H1 (cell line): ENCODE data around the gene LURAP1L. TPM values are rescaled to one million over a fixed set of nuclear protein-coding genes. Genes with fewer than 3 reads are reported as not detected.

Experiments
- CTCF ChIA-PET: fragments of 300-600 bp; sonication (Branson Sonifier 250); formaldehyde crosslinking; loops from one replicate; lab custom pipeline; 2021; ENCODE audit not compliant: partially characterized antibody; lab: Charles Lee
- POLR2A ChIA-PET: fragments of 300-600 bp; sonication (Branson Sonifier 250); formaldehyde crosslinking; loops from one replicate; lab custom pipeline; 2021; ENCODE audit warnings: inconsistent platforms; ENCODE audit not compliant: partially characterized antibody; lab: Charles Lee
- DNase-seq, 2 experiments: peaks; one replicate each; pipeline versions ENCODE4 v3.0.0 to v3.0.0-alpha.2; 2010 to 2022; ENCODE audit warnings: low spot score in 2 of 2, low read depth in 1 of 2, mixed read lengths in 1 of 2
- FAIRE-seq: peaks from 2 replicates; lab custom pipeline; 2011; peaks lifted over from hg19 to GRCh38; lab: Jason Lieb, UNC
- H2AFZ ChIP-seq: 2 replicates; pipeline ENCODE4 v1.8.1; 2012; ENCODE audit warnings: low read length, inconsistent platforms
- H2AK5ac ChIP-seq: 2 replicates; pipeline ENCODE4 v1.6.1; 2013; ENCODE audit warnings: low read depth, low read length
- H2BK120ac ChIP-seq: replicated peaks from 2 replicates; pipeline ENCODE3; 2013; ENCODE audit warnings: low read depth, low read length, inconsistent platforms
- H2BK12ac ChIP-seq: 2 replicates; pipeline ENCODE4 v1.6.1; 2013; ENCODE audit warnings: low read depth, low read length
- H2BK15ac ChIP-seq: 2 replicates; pipeline ENCODE4 v1.6.1; 2013; ENCODE audit warnings: low read length
- H2BK20ac ChIP-seq: 2 replicates; pipeline ENCODE4 v1.6.1; 2013; ENCODE audit warnings: low read length
- H2BK5ac ChIP-seq: 2 replicates; pipeline ENCODE4 v1.6.1; 2013; ENCODE audit warnings: low read depth, low read length
- H3K14ac ChIP-seq: 2 replicates; pipeline ENCODE4 v1.6.1; 2013; ENCODE audit warnings: inconsistent platforms; ENCODE audit not compliant: insufficient read length
- H3K18ac ChIP-seq: 2 replicates; pipeline ENCODE4 v1.6.1; 2013; ENCODE audit warnings: low read length; ENCODE audit errors: extremely low read depth
- H3K23ac ChIP-seq: 2 replicates; pipeline ENCODE4 v1.6.1; 2013; ENCODE audit warnings: inconsistent platforms; ENCODE audit not compliant: insufficient read length
- H3K23me2 ChIP-seq: 2 replicates; pipeline ENCODE4 v1.6.1; 2013; ENCODE audit warnings: low read depth, low read length
- H3K27ac ChIP-seq: 2 replicates; pipeline ENCODE4 v1.6.1; 2011; ENCODE audit warnings: low read depth, low read length, inconsistent platforms
- H3K27me3 ChIP-seq, 4 experiments: replicated peaks in 1 of 4; 1 replicate in 1 of 4; 2 replicates in 3 of 4; pipeline versions ENCODE4 v1.6.1 to v1.8.1; 2011 to 2013; ENCODE audit warnings: low read length in 3 of 4, mild to moderate bottlenecking in 3 of 4, inconsistent platforms in 2 of 4, mixed read lengths in 2 of 4, moderate library complexity in 1 of 4; ENCODE audit not compliant: control insufficient read depth in 3 of 4, insufficient read depth in 3 of 4; ENCODE audit errors: extremely low read depth in 1 of 4
- H3K36me3 ChIP-seq, 4 experiments: 2 replicates each; pipeline versions ENCODE4 v1.6.1 to v1.8.1; 2011 to 2013; ENCODE audit warnings: mild to moderate bottlenecking in 4 of 4, low read length in 3 of 4, moderate library complexity in 2 of 4, control low read depth in 1 of 4, inconsistent platforms in 1 of 4; ENCODE audit not compliant: insufficient read depth in 4 of 4, control insufficient read depth in 2 of 4
- H3K4ac ChIP-seq: replicated peaks from 2 replicates; pipeline ENCODE3; 2013; ENCODE audit warnings: low read length, low read depth, mixed read lengths, inconsistent platforms; ENCODE audit not compliant: insufficient read length
- H3K4me1 ChIP-seq, 4 experiments: replicated peaks in 1 of 4; 1 replicate in 1 of 4; 2 replicates in 3 of 4; pipeline versions ENCODE4 v1.6.1 to v1.8.1; 2011 to 2013; ENCODE audit warnings: low read length in 3 of 4, inconsistent platforms in 2 of 4, mixed read lengths in 1 of 4; ENCODE audit not compliant: insufficient read depth in 4 of 4, control insufficient read depth in 3 of 4
- H3K4me2 ChIP-seq, 2 experiments: 2 replicates each; pipeline versions ENCODE4 v1.6.1 to v1.8.1; 2011 to 2013; ENCODE audit warnings: low read depth in 2 of 2, low read length in 2 of 2, control low read depth in 1 of 2, inconsistent platforms in 1 of 2, mild to moderate bottlenecking in 1 of 2; ENCODE audit not compliant: insufficient read depth in 1 of 2
- H3K4me3 ChIP-seq, 4 experiments: fragments of 200-600, 300-600 bp in 1 of 4; sonication (generic), shearing (Covaris generic), sonication (Bioruptor Twin) in 1 of 4; 2 replicates each; pipeline versions ENCODE4 v1.5.1 to v1.8.1; 2011 to 2016; ENCODE audit warnings: low read length in 4 of 4, low read depth in 3 of 4, control low read depth in 2 of 4, inconsistent platforms in 2 of 4, mild to moderate bottlenecking in 2 of 4, mixed read lengths in 1 of 4, moderate library complexity in 1 of 4; ENCODE audit not compliant: insufficient read depth in 2 of 4; ENCODE audit errors: extremely low read depth in 1 of 4
- H3K56ac ChIP-seq: replicated peaks from 2 replicates; pipeline ENCODE3; 2013; ENCODE audit warnings: low read depth, mild to moderate bottlenecking, mixed read lengths, low read length, inconsistent platforms; ENCODE audit not compliant: insufficient read length
- H3K79me1 ChIP-seq: 2 replicates; pipeline ENCODE4 v1.6.1; 2013; ENCODE audit warnings: low read depth, low read length, control low read depth
- H3K79me2 ChIP-seq, 2 experiments: 2 replicates each; pipeline versions ENCODE4 v1.6.1 to v1.8.1; 2012 to 2013; ENCODE audit warnings: low read length in 2 of 2, mild to moderate bottlenecking in 2 of 2, inconsistent platforms in 1 of 2; ENCODE audit not compliant: insufficient read depth in 2 of 2, control insufficient read depth in 1 of 2
- H3K9ac ChIP-seq, 4 experiments: replicated peaks in 1 of 4; 1 replicate in 1 of 4; 2 replicates in 3 of 4; pipeline versions ENCODE4 v1.6.1 to v1.8.1; 2011 to 2013; ENCODE audit warnings: low read depth in 3 of 4, low read length in 3 of 4, control low read depth in 2 of 4, mild to moderate bottlenecking in 2 of 4, moderate library complexity in 2 of 4, inconsistent platforms in 1 of 4; ENCODE audit errors: extremely low read depth in 1 of 4
- H3K9me3 ChIP-seq, 2 experiments: 2 replicates each; pipeline versions ENCODE4 v1.6.1 to v1.8.1; 2012 to 2013; ENCODE audit warnings: mild to moderate bottlenecking in 2 of 2, moderate library complexity in 2 of 2, control low read depth in 1 of 2, inconsistent platforms in 1 of 2, low read depth in 1 of 2, low read length in 1 of 2, mixed read lengths in 1 of 2; ENCODE audit not compliant: insufficient read depth in 2 of 2
- H4K20me1 ChIP-seq, 2 experiments: replicated peaks in 1 of 2; 2 replicates each; pipeline versions ENCODE3 to v1.8.1; 2011 to 2013; ENCODE audit warnings: inconsistent platforms in 2 of 2, low read length in 2 of 2, mild to moderate bottlenecking in 1 of 2; ENCODE audit not compliant: insufficient read depth in 2 of 2, control insufficient read depth in 1 of 2
- H4K5ac ChIP-seq: 2 replicates; pipeline ENCODE4 v1.6.1; 2013; ENCODE audit warnings: low read length, low read depth, mixed read lengths, inconsistent platforms; ENCODE audit not compliant: insufficient read length
- H4K8ac ChIP-seq: 2 replicates; pipeline ENCODE4 v1.8.0; 2013; ENCODE audit warnings: mild to moderate bottlenecking, moderate library complexity, low read length, inconsistent platforms; ENCODE audit not compliant: insufficient read depth; ENCODE audit errors: extremely low read depth
- H4K91ac ChIP-seq: replicated peaks from 2 replicates; pipeline ENCODE3; 2013; ENCODE audit warnings: low read length, mixed read lengths, inconsistent platforms; ENCODE audit not compliant: insufficient read length
- CBX5 ChIP-seq: fragments of 300-800, 300-1000 bp; sonication (generic); IDR thresholded peaks from 2 replicates; pipeline ENCODE4 v1.7.1; 2016; ENCODE audit warnings: antibody characterized with exemption, low read length, low read depth
- EGR1 ChIP-seq: IDR thresholded peaks from 2 replicates; pipeline ENCODE4 v1.6.1; 2011; ENCODE audit warnings: low read depth, low read length, borderline replicate concordance
- EZH2 ChIP-seq: fragments of 200-600 bp; sonication (generic); IDR thresholded peaks from 2 replicates; pipeline ENCODE4 v1.7.1; 2012; ENCODE audit warnings: low read depth, mild to moderate bottlenecking, moderate library complexity, low read length, inconsistent platforms; ENCODE audit not compliant: severe bottlenecking
- RAD21 ChIP-seq, 2 experiments: IDR thresholded peaks in 1 of 2; conservative IDR thresholded peaks in 1 of 2; 2 replicates each; pipeline ENCODE4 v1.6.1; 2011; ENCODE audit warnings: low read depth in 2 of 2, low read length in 2 of 2, improper control_type of control experiment in 1 of 2, inconsistent platforms in 1 of 2, mild to moderate bottlenecking in 1 of 2, moderate library complexity in 1 of 2
- RBBP5 ChIP-seq: IDR thresholded peaks from 2 replicates; pipeline ENCODE4 v1.7.1; 2012; ENCODE audit warnings: low read depth, mild to moderate bottlenecking, inconsistent platforms, low read length, moderate library complexity, borderline replicate concordance
- WGBS, 2 experiments: shearing (Covaris generic) in 1 of 2; methylation state at CpG; one replicate each; pipeline versions ENCODE4 v1.1.6 to v1.1.7; 2013 to 2015; ENCODE audit warnings: low lambda C conversion rate in 2 of 2, mixed read lengths in 2 of 2, inconsistent platforms in 1 of 2, low coverage in 1 of 2, missing lambda C conversion rate in 1 of 2; ENCODE audit not compliant: insufficient replicate concordance in 2 of 2, insufficient coverage in 1 of 2, insufficient read length in 1 of 2; ENCODE audit errors: extremely low coverage in 1 of 2, missing lambda C conversion rate in 1 of 2; 5-methylcytosine and 5-hydroxymethylcytosine counted together
- polyA plus RNA-seq, 7 experiments: library from polyadenylated mRNA; depleted of rRNA in 3 of 7; stranded (reverse) in 5 of 7; unstranded in 2 of 7; fragments of >200 nt in 5 of 7; fragments of 200-250 nt in 2 of 7; gene quantifications; 1 replicate in 5 of 7; 2 replicates in 1 of 7; 4 replicates in 1 of 7; pipeline versions ENCODE4 v1.2.1 to v1.2.3, GENCODE V29; 2011 to 2013; ENCODE audit warnings: missing spikeins in 2 of 7, mixed read lengths in 2 of 7
- total RNA-seq: library from RNA; stranded (reverse); fragmentation: NEBNext Ultra II Directional; extraction: Animal tissue kit (Norgen Biotek cat#: 25700); gene quantifications from 2 replicates; pipeline ENCODE4 v1.2.1, GENCODE V29; 2021
- TF ChIP-seq, protein P1 (sequence below): IDR thresholded peaks from 2 replicates; pipeline ENCODE4 v1.6.1; 2011; ENCODE audit warnings: low read length, improper control_type of control experiment

Gene LURAP1L
- total and polyA plus RNA-seq, 2 of the 8 experiments (the other 6 are each of a cell fraction or from before 2014, with no cell fraction given), result 0.63 to 1.2 TPM

DNA sequence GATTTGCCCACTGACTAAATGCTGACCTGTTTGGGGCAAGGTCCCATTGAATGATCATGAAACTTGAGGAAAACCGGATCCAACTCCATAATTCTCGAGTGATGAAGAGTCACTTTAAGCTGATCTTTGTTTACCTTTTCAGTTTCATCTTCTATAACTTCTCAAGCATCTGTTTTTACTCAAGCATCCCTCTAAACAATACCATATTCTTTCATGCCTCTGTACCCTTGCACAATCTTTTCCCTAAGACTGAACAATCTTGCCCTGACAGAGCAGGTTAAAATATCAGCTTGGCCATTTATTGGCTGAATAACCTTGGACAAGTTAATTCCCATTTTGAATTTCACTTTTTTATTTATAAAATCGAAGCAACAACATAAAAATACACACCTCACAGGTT lies 41.8 kb upstream of the LURAP1L start:
- Histone ChIP-seq H3K79me2 (no peaks in the 10 kb centered on the region), H2BK120ac (no peak overlapping the region), H4K8ac (no peak overlapping the region), H2BK20ac (no peak overlapping the region), H3K79me1 (no peaks in the 10 kb centered on the region), H3K23me2 (no peaks in the 10 kb centered on the region), H3K9me3 (peaks cover 0 to 4% of the 10 kb centered on the region in 2 experiments; a peak in 2 of 4 replicates), H3K23ac (no peak overlapping the region), H2BK15ac (no peak overlapping the region), H3K56ac (no peak overlapping the region), H3K4ac (no peak overlapping the region), H3K4me3 (no peak overlapping the region), H4K5ac (no peak overlapping the region), H3K36me3 (no peaks in the 10 kb centered on the region), H3K4me2 (no peak overlapping the region), H3K27me3 (no peaks in the 10 kb centered on the region), H3K14ac (no peak overlapping the region), H3K27ac (no peak overlapping the region), H4K20me1 (no peaks in the 10 kb centered on the region), H2BK12ac (no peak overlapping the region), H3K9ac (no peak overlapping the region), H4K91ac (no peak overlapping the region), H2AFZ (no peak overlapping the region), H3K4me1 (no peaks in the 10 kb centered on the region), H3K18ac (no peak overlapping the region), H2AK5ac (no peak overlapping the region), H2BK5ac (no peak overlapping the region)
- TF ChIP-seq EZH2 (no peak), RAD21 (IDR thresholded peaks at IDR 0.05 in 1 of 2, conservative IDR thresholded peaks at IDR 0.05 in 1 of 2; ENCODE audit: low read depth in 2 of 2, low read length in 2 of 2) (no peak), CBX5 (no peak), RBBP5 (no peak), EGR1 (no peak)
- TF ChIP-seq, protein P1, sequence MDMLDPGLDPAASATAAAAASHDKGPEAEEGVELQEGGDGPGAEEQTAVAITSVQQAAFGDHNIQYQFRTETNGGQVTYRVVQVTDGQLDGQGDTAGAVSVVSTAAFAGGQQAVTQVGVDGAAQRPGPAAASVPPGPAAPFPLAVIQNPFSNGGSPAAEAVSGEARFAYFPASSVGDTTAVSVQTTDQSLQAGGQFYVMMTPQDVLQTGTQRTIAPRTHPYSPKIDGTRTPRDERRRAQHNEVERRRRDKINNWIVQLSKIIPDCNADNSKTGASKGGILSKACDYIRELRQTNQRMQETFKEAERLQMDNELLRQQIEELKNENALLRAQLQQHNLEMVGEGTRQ, result no peak
- no peak for FAIRE-seq
- ChIA-PET CTCF (interaction anchor here (0.6 to 1.4 kb wide), 5 partner anchors 9 to 172 kb away, joined by 3 read pairs; no protein-coding TSS in a partner anchor), POLR2A (no interaction called here)
- 90% methylated on average over 3 of the region's 3 CpGs; no CpG with 5 or more reads in 1 of the 2 experiments for WGBS, 2 experiments
- no peak for DNase-seq
